Activated CD4-positive, alpha-beta memory T cell treated with anti-CD3 and anti-CD28 coated beads, Interleukin-2, amount 10 ng/mL, durations not matched to agents 7 days and 5 days (primary cell): ENCODE results near the gene TRAP1. TPM values are rescaled to one million over a fixed set of nuclear protein-coding genes. Genes with fewer than 3 reads are reported as not detected.
"Not testable (repeated sequence)": the region's sequence is repeated elsewhere in the genome, so short reads cannot be mapped to it uniquely, and the experiment has no call there.

Experiments used
- CTCF ChIA-PET: fragments of 350-600 bp; sonication (Branson Sonifier 250); formaldehyde crosslinking; loops from one replicate; lab custom pipeline; 2021; ENCODE audit warnings: antibody characterized with exemption, inconsistent platforms; lab: Charles Lee
- POLR2A ChIA-PET: fragments of 350-600 bp; sonication (Branson Sonifier 250); formaldehyde crosslinking; loops from one replicate; lab custom pipeline; 2021; ENCODE audit warnings: antibody characterized with exemption; lab: Charles Lee
- DNase-seq: peaks from one replicate; pipeline ENCODE4 v3.0.0-alpha.2; 2020
- H3K27ac Mint-ChIP-seq: one replicate; pipeline ENCODE4 v1.8.0; 2021; ENCODE audit warnings: mild to moderate bottlenecking, mixed read lengths
- H3K27me3 Mint-ChIP-seq: one replicate; pipeline ENCODE4 v1.8.0; 2021; ENCODE audit warnings: mixed read lengths
- H3K36me3 Mint-ChIP-seq: one replicate; pipeline ENCODE4 v1.8.0; 2021; ENCODE audit warnings: low read depth, mixed read lengths
- H3K4me1 Mint-ChIP-seq: one replicate; pipeline ENCODE4 v1.8.0; 2021; ENCODE audit warnings: mixed read lengths
- H3K4me3 Mint-ChIP-seq: one replicate; pipeline ENCODE4 v1.8.0; 2021; ENCODE audit warnings: mild to moderate bottlenecking, mixed read lengths
- H3K9me3 Mint-ChIP-seq: one replicate; pipeline ENCODE4 v1.8.0; 2021; ENCODE audit warnings: mixed read lengths
- total RNA-seq, 2 experiments: library from RNA; stranded (reverse); gene quantifications; one replicate each; pipeline ENCODE4 v1.2.3, GENCODE V29; 2021

TRAP1 gene
- total RNA-seq, 2 experiments from 2014 or later, result 81.0 to 87.6 TPM

GRCh38 chr16:3656491-3657468 is 60.5 kb downstream of the TRAP1 start:
- no peak for DNase-seq
- no peaks in the 10 kb centered on the region for H3K9me3 Mint-ChIP-seq
- POLR2A ChIA-PET, result interaction anchor here (1.0 to 1.3 kb wide), 2 partner anchors 45 to 157 kb away, joined by 3 read pairs; no protein-coding TSS in a partner anchor
- H3K36me3 Mint-ChIP-seq, result peaks cover 41% of the 10 kb centered on the region
- no peak overlapping the region for H3K4me3 Mint-ChIP-seq
- no peaks in the 10 kb centered on the region for H3K27me3 Mint-ChIP-seq
- H3K27ac Mint-ChIP-seq, result no peak overlapping the region
- CTCF ChIA-PET, result no interaction called here
- peaks cover 17% of the 10 kb centered on the region for H3K4me1 Mint-ChIP-seq

GRCh38 chr16:3656160-3656490 is 61.2 kb downstream of the TRAP1 start:
- CTCF ChIA-PET, H3K4me3 Mint-ChIP-seq, H3K27ac Mint-ChIP-seq, H3K27me3 Mint-ChIP-seq, POLR2A ChIA-PET, DNase-seq, H3K9me3 Mint-ChIP-seq: not testable (repeated sequence)
- peaks cover 17% of the 10 kb centered on the region for H3K4me1 Mint-ChIP-seq
- H3K36me3 Mint-ChIP-seq, result peaks cover 41% of the 10 kb centered on the region

DNA sequence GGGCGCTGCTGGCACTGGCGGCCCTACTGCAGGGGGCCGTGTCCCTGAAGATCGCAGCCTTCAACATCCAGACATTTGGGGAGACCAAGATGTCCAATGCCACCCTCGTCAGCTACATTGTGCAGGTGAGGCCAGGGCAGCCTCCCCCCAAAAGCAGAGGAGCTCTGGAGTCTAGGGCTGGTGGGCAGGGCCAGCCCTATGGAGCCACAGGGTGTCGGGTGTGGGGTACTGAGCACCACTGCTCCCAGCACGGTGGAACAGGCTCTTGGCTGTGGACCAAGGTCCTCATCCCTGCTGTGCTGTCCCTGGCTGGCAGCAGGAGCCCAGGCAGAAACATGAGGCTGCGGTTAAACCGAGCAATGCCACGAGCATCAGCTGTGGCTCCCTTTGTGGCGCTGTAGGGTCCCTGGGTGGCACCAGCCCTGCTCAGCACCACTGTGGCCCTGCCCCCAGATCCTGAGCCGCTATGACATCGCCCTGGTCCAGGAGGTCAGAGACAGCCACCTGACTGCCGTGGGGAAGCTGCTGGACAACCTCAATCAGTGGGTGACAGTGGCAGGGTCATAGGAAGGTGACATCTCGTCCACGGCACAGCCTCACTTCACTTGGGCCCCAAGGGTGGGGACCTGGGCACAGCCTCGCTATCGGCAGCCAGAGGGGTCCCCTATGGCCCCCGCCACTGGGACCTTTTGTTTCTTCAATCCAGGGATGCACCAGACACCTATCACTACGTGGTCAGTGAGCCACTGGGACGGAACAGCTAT is 61.7 kb downstream of the TRAP1 start:
- ChIA-PET POLR2A (no interaction called here), CTCF (interaction anchor here (1.0 to 1.3 kb wide), 2 partner anchors 29 to 48 kb away, joined by 3 to 5 read pairs; no protein-coding TSS in a partner anchor)
- Mint-ChIP-seq H3K9me3 (no peaks in the 10 kb centered on the region), H3K27me3 (no peaks in the 10 kb centered on the region), H3K4me1 (peaks cover 17% of the 10 kb centered on the region), H3K36me3 (peaks cover 38% of the 10 kb centered on the region), H3K4me3 (no peak overlapping the region), H3K27ac (no peak overlapping the region)
- DNase-seq, result no peak

GRCh38 chr16:3655030-3655395 is 62.3 kb downstream of the TRAP1 start:
- Mint-ChIP-seq H3K27ac (no peak overlapping the region), H3K27me3 (no peaks in the 10 kb centered on the region), H3K9me3 (no peaks in the 10 kb centered on the region), H3K4me1 (peaks cover 17% of the 10 kb centered on the region), H3K4me3 (no peak overlapping the region), H3K36me3 (peaks cover 37% of the 10 kb centered on the region)
- ChIA-PET CTCF (interaction anchor here (1.0 to 1.3 kb wide), 2 partner anchors 29 to 47 kb away, joined by 3 to 5 read pairs; no protein-coding TSS in a partner anchor), POLR2A (no interaction called here)
- DNase-seq, result no peak

DNA sequence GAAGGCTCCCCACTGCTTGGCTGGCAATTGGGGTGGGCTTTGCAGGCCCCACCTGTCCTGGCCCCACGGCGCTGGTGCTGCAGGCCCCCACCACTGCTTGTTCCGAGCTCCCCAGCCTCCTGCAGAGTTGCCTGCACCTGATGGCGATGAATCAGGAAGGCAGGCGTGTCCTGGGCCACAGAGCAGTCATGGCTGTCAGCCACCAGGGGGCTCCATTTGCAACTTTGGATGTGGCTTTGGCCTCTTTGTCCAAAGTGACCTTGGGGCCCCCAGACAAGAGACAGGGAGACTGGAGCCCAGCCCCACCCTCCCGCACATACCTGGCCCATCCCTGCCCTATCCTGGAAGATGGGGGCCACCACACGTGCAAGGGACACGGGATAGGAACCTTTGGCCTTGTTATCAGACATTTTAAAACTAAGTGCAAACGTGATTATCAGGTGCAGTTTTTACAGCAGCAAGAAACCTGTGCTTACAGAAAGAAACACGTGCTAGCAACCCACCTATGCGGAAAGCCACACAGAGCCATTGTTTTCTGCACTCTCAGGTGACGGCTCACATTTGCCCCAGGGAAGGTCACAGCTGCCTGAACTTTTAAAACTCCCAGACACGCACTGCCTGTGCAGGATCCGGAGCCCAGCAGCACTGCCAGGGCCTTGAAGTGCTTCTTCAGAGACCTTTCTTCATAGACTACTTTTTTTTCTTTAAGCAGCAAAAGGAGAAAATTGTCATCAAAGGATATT is 62.9 kb downstream of the TRAP1 start, which contains the start of gene DNASE1:
TSS of gene DNASE1 (plus strand) at position 443 of the 743 bp plus-strand sequence. CDS start 683 bp downstream, outside the sequence.
- H3K4me3 Mint-ChIP-seq, result no peak within 1 kb of the TSS
- no peak within 1 kb of the TSS for H3K27ac Mint-ChIP-seq
- peak; percentile 67 for DNase-seq
- ChIA-PET POLR2A (interaction anchor here (0.9 to 1.0 kb wide), 2 partner anchors 14 to 42 kb away, joined by 3 read pairs; no protein-coding TSS in a partner anchor), CTCF (interaction anchor here (0.7 to 1.3 kb wide), 7 partner anchors 10 to 598 kb away, joined by 3 to 5 read pairs (median 3); no protein-coding TSS in a partner anchor)
- peaks cover 31% of the 10 kb centered on the region for H3K36me3 Mint-ChIP-seq
- H3K4me1 Mint-ChIP-seq, result peaks cover 12% of the 10 kb centered on the region
- H3K9me3 Mint-ChIP-seq, result no peaks in the 10 kb centered on the region
- H3K27me3 Mint-ChIP-seq, result no peaks in the 10 kb centered on the region

DNA sequence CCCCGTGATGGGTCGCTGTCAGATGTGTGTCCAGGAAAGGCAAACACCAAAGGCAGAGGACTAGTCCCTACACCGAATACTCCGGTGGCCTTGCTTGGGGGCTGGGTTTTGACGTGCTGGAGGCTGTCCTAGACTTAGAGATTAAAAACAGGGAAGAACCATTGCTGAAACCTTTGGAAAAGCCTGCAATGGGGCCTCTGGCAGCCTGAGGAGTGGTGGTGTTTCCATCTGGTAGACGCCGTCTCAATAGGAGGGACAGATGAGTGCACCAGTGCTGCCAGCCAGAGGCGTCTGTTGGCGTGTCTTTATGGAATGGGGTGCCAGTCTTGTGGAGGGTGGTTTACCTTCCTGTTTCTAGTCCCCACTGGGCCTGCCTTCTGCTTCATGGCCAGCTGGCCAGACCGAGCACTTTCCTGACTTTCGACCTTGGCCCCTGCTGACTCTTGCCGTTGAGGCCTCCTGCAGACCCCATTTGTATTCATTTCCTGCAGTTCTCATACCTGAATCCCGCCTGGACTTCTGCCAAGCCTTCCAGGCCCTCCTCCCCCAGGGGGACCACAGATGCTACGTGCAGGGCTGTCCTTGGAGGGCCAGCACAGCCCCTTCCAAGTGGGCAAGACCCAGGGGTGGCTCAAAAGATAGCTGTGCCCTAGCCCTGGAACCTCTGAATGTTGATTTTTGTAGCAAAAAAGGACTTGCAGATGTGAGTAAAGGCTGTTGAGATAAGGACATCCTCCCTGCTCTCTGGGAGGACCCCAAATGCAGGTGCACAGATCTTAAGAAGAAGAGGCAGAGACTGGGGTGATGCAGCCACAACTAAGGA is 64.7 kb downstream of the TRAP1 start:
- Mint-ChIP-seq H3K9me3 (no peaks in the 10 kb centered on the region), H3K27ac (no peak overlapping the region), H3K27me3 (no peaks in the 10 kb centered on the region), H3K36me3 (peaks cover 18% of the 10 kb centered on the region), H3K4me3 (no peak overlapping the region), H3K4me1 (peaks cover 6% of the 10 kb centered on the region)
- no peak for DNase-seq
- ChIA-PET POLR2A (no interaction called here), CTCF (interaction anchor here (0.6 to 0.9 kb wide), 2 partner anchors 36 to 87 kb away, joined by 3 read pairs; no protein-coding TSS in a partner anchor)

- no peaks in the 10 kb centered on the region for H3K9me3 Mint-ChIP-seq
- H3K36me3 Mint-ChIP-seq, result peaks cover 11% of the 10 kb centered on the region
- H3K4me1 Mint-ChIP-seq, result peaks cover 2% of the 10 kb centered on the region
- no peaks in the 10 kb centered on the region for H3K27me3 Mint-ChIP-seq
- no peak overlapping the region for H3K4me3 Mint-ChIP-seq
- ChIA-PET CTCF (interaction anchor here (0.9 kb wide), 1 partner anchor 36 kb away, joined by 3 read pairs; no protein-coding TSS in a partner anchor), POLR2A (no interaction called here)
- no peak overlapping the region for H3K27ac Mint-ChIP-seq
- no peak for DNase-seq
Measured at GRCh38 chr16:3651461-3652372, 65.6 kb downstream of the TRAP1 start.

- POLR2A ChIA-PET, result no interaction called here
- Mint-ChIP-seq H3K4me1 (peaks cover 10% of the 10 kb centered on the region), H3K9me3 (no peaks in the 10 kb centered on the region), H3K27me3 (no peaks in the 10 kb centered on the region), H3K4me3 (no peak overlapping the region), H3K27ac (no peak overlapping the region), H3K36me3 (peaks cover 9% of the 10 kb centered on the region)
- CTCF ChIA-PET, result no interaction called here
- DNase-seq, result no peak
Measured at GRCh38 chr16:3650631-3651265, 66.6 kb downstream of the TRAP1 start.

DNA sequence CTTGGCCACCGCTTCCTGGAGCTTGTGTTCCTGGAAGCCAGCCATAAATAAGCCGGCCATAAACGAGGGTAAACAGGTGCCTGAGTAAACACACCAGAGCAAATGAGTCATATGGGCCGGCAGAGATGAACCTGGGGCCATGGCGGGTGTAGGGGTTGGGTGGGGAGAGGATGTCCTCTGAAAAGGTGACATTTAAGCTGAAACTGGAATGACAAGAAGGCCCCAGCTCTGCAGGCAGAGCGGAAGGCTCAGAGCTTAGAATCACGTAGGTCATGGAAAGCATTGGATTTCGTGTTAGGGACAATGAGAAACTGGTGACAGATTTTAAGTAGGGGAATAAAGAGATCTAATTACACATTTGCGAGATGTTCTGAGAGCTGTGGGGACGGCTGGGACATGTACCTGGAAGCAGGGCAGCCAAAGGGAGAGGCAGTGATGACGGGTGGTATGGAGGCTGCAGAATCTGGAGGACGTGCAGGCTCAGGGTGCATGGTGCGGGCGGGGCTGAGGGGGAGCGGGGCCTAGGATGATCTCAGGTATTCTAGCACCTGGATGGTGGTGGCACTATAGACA is 70.9 kb downstream of the TRAP1 start:
- POLR2A ChIA-PET, result no interaction called here
- peak overlapping the region; percentile 5 for H3K27ac Mint-ChIP-seq
- H3K36me3 Mint-ChIP-seq, result peaks cover 4% of the 10 kb centered on the region
- no peak overlapping the region for H3K4me3 Mint-ChIP-seq
- no peaks in the 10 kb centered on the region for H3K27me3 Mint-ChIP-seq
- CTCF ChIA-PET, result interaction anchor here (0.6 kb wide), 1 partner anchor 61 kb away, joined by 4 read pairs; no protein-coding TSS in a partner anchor
- peak; percentile 11 for DNase-seq
- peaks cover 8% of the 10 kb centered on the region for H3K4me1 Mint-ChIP-seq
- H3K9me3 Mint-ChIP-seq, result no peaks in the 10 kb centered on the region

DNA sequence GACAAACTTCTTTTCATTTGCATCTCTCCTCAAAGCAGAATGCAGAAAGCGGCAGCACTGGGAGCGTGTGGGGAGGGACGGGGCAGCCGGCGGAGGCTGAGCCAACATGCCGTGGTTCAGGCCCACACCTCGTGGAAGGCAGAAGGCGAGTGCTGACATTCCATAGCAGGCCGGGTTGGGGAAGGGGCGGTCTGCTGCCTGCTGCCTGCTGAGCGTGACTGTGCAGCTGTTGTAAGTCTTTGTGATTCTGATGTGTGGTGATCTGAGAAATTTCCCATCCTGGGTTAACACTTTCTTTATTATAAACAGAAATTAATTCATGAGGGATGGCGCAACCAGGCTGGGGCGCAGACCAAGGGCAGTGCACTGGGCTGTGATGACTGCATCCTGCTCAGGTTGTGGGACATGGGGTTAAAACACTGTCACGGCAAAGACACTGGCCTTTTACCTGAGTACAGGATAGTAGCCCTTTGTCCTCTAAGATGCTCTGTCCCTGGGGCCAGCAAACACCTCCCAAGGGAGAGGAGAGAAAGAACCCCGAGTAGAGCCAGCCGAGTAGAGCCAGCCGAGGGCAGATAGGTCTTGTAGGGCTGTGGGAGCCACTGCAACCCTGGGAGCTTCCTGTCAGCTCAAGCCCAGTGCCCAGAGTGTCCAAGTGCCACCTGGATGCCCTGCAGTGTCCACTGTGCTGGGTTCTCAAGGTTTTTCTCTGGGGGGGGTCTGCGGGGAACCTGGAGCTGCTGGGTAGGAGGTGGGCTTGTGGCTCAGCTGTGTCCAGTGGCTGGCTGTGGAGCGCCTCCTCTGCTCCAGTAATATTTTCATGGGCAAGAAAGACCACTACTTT is 71.6 kb downstream of the TRAP1 start:
- peaks cover 9% of the 10 kb centered on the region for H3K4me1 Mint-ChIP-seq
- peak; percentile 6 for DNase-seq
- peaks cover 3% of the 10 kb centered on the region for H3K36me3 Mint-ChIP-seq
- H3K9me3 Mint-ChIP-seq, result no peaks in the 10 kb centered on the region
- no peak overlapping the region for H3K4me3 Mint-ChIP-seq
- H3K27ac Mint-ChIP-seq, result no peak overlapping the region
- CTCF ChIA-PET, result no interaction called here
- H3K27me3 Mint-ChIP-seq, result no peaks in the 10 kb centered on the region
- POLR2A ChIA-PET, result no interaction called here
